ENCODE data around the gene PITPNC1. TPM values are rescaled to one million over a fixed set of nuclear protein-coding genes. Genes with fewer than 3 reads are reported as not detected.

The PITPNC1 gene
- total RNA-seq, 1 experiment from 2014 or later, result 22.3 TPM

GRCh38 chr17:67588326-67588725 lies 211.2 kb downstream of the PITPNC1 start:
- in situ Hi-C loops (cut with HindIII; ENCODE audit: low pct_unique_long_range_greater_than_20kb, low sequenced_read_pairs), result no loop called here
- no peak for DNase-seq (ENCODE audit: low read depth, low spot score)

DNA sequence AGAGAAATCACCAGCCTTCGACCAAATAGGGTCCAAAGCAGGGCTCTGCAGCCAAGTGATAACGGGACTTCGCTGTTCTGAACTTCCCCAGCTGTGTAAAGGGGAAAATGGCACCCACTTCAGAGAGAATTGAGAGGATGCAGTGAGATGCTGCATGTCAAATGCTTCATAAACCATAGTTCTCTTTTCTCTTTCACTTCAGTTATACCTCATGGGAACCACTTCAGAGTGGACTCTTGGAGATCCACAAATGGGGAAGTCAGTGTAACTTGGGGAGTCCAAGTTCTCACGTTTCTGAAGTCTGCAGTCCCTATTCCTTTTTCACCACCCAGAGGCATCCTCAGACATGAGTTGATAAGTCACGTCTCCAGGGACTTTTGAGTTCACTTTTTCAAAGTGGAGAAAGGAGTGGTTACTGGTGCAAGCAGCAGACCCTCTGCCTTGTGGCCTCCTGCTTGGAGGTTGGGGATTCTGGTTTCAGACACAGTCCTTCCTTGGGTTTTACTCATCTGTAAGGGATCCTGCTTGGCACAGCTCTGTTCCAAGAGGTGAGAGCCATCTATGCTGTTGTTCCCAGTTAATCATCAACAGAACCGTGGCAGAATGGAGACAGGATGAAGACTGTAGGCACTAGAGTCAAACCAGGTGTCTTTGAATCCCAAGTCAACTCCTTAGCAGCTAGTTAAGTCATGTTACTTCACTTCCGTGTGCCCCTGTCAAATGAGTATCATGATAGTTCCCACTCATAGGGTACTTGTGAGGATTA lies 217.2 kb downstream of the PITPNC1 start:
- in situ Hi-C loops (cut with HindIII; ENCODE audit: low pct_unique_long_range_greater_than_20kb, low sequenced_read_pairs), result no loop called here
- no peak for DNase-seq (ENCODE audit: low read depth, low spot score)

- in situ Hi-C loops (cut with HindIII; ENCODE audit: low pct_unique_long_range_greater_than_20kb, low sequenced_read_pairs), result no loop called here
- no peak for DNase-seq (ENCODE audit: low read depth, low spot score)
Observed at GRCh38 chr17:67600408-67600807, 223.3 kb downstream of the PITPNC1 start.

GRCh38 chr17:67601897-67602296 lies 224.8 kb downstream of the PITPNC1 start:
- DNase-seq (ENCODE audit: low read depth, low spot score), result peak; percentile 46
- in situ Hi-C loops (cut with HindIII; ENCODE audit: low pct_unique_long_range_greater_than_20kb, low sequenced_read_pairs), result no loop called here

DNA sequence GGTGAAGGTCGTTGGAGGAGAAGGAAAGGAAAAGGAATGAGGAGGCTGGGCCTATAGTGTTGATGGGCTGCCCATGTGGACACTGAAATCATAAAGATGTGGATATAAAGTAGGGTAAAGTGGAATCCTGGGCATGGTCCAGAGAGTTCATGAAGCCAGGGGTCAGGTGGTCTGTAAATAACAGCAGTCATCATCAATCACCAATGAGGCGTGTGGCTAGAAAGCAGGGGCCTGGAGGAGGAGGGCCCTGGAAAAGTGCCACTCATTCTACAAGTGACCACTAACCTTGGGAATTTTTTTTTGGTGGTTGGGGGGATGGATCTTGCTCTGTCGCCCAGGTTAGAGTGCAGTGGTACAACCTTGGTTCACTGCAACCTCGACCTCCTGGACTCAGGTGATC lies 225.4 kb downstream of the PITPNC1 start:
- in situ Hi-C loops (cut with HindIII; ENCODE audit: low pct_unique_long_range_greater_than_20kb, low sequenced_read_pairs), result no loop called here
- no peak for DNase-seq (ENCODE audit: low read depth, low spot score)

DNA sequence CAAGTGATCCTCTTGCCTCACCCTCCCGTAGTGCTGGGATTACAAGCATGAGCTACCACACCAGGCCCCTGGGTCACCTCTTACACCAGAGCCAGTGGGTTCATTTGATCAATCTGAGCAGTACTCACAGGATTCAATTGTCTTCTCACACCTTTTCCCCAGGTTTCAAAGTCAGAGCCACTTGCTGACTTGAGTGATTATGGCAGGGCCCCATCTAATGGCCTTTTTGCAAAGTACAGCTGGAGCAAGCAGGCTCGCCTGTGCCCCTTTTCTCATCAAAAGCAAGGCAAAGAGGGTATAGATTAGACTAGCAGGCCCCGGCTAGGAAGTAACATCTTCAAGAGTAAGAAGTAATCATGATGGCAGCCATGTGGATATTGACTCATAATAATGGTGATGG lies 225.9 kb downstream of the PITPNC1 start:
- peak; percentile 82 for DNase-seq (ENCODE audit: low read depth, low spot score)
- in situ Hi-C loops (cut with HindIII; ENCODE audit: low pct_unique_long_range_greater_than_20kb, low sequenced_read_pairs), result no loop called here

DNA sequence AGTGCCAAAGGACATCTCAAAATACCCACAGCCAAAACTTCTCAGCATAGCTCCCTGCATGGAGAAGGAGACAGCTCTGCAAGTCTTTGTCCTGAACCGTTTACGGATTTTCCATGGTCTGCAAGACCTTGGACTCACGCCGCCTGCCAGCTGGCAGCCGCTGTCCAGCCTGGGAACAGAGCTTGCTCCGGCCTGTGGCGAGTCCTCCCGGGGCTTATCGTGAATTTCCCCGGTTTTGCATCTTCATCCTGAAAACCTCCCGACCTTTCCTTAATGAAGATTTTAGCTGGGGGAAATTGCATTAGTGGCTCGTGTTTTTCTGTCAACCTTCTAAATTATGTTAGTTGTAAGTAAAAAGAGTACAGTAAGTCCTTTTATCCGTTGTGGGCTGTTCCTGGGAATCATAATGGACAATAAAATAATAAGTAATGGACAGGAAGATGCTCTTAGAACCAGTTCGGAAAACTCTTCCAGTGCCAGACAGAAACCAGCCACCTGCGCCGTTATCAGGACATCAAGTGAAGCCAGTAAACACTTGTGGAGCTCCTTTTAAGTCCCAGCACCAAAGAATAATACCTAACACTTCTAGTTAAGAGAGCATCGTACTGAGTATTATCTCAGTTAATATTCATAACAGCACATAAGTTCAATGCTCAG lies 228.3 kb downstream of the PITPNC1 start:
- DNase-seq (ENCODE audit: low read depth, low spot score), result no peak
- in situ Hi-C loops (cut with HindIII; ENCODE audit: low pct_unique_long_range_greater_than_20kb, low sequenced_read_pairs), result no loop called here

DNA sequence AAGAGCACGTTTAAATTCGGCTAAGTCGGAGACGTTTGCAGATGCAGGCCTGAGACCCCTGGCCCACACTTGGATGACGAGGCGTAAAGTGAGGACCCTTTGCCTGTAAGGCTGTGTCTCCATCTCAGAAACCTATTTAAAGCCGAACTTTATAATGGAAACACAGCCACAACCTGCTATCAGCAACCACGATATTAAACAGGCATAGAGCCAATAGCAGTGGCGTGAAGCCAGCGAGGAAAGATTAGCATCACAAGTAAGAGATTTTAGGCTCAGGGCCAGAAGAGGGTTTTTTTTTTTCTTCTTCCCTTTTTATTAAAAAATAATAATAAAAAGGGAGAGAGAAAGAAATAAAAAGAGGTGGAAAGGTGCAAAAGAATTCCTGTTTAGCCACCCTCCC lies 229.4 kb downstream of the PITPNC1 start:
- no peak for DNase-seq (ENCODE audit: low read depth, low spot score)

GRCh38 chr17:67606896-67607604 lies 230.0 kb downstream of the PITPNC1 start:
- DNase-seq (ENCODE audit: low read depth, low spot score), result peak; percentile 34
- in situ Hi-C loops (cut with HindIII; ENCODE audit: low pct_unique_long_range_greater_than_20kb, low sequenced_read_pairs), result no loop called here

More for the DNA sequence above, 229.4 kb downstream of the PITPNC1 start:
- in situ Hi-C loops (cut with HindIII; ENCODE audit: low pct_unique_long_range_greater_than_20kb, low sequenced_read_pairs), result no loop called here

- DNase-seq (ENCODE audit: low read depth, low spot score), result no peak
- in situ Hi-C loops (cut with HindIII; ENCODE audit: low pct_unique_long_range_greater_than_20kb, low sequenced_read_pairs), result no loop called here
Observed at GRCh38 chr17:67610061-67610460, 233.0 kb downstream of the PITPNC1 start.

GRCh38 chr17:67613961-67614360 lies 236.9 kb downstream of the PITPNC1 start:
- no peak for DNase-seq (ENCODE audit: low read depth, low spot score)
- in situ Hi-C loops (cut with HindIII; ENCODE audit: low pct_unique_long_range_greater_than_20kb, low sequenced_read_pairs), result no loop called here

- in situ Hi-C loops (cut with HindIII; ENCODE audit: low pct_unique_long_range_greater_than_20kb, low sequenced_read_pairs), result no loop called here
- no peak for DNase-seq (ENCODE audit: low read depth, low spot score)
Observed at GRCh38 chr17:67615011-67615561, 238.0 kb downstream of the PITPNC1 start.

DNA sequence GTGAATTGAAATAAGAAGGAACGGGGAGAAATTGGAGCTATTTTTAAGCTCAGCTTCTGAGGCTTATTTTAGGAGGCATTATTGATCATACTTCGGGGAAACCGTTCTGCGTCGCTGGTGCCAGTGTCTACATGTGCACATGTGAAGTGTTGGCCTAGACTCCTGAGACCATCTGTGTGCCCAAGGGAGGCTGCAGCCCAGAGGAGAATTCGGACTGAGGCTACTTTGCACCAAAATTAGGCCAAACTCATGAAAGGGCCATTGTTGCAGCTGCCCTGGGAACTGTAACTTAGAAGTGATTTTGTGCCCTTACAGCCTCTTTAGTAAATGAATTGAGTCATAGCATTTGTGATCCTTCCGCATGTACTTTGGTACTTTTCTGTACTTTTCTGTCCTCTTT lies 238.7 kb downstream of the PITPNC1 start:
- in situ Hi-C loops (cut with HindIII; ENCODE audit: low pct_unique_long_range_greater_than_20kb, low sequenced_read_pairs), result no loop called here
- DNase-seq (ENCODE audit: low read depth, low spot score), result peak; percentile 77

DNA sequence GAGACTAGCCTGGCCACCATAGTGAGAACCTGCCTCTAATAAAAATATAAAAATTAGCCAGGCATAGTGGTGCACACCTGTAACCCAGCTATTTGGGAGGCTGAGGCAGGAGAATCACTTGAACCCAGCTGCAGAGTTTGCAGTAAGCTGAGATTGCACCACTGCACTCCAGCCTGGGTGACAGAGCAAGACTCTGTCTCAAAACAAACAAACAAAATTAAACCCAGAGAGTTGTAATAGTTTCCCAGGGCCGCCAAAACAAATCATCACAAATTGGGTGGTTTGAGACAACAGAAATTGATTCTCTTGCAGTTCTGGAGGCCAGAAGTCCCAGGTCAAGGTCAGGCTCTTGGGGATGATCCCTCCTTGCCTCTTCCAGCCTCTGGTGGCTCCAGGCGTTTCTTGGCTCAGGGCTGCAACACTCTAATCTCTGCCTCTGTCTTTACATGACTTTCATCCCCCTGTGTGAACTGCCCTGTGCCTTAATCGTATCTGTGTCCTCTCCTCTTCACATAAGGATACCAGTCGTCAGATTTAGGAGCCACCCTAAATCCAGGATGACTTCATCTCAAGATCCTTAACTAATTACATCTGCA lies 240.3 kb downstream of the PITPNC1 start:
- no peak for DNase-seq (ENCODE audit: low read depth, low spot score)
- in situ Hi-C loops (cut with HindIII; ENCODE audit: low pct_unique_long_range_greater_than_20kb, low sequenced_read_pairs), result no loop called here

- in situ Hi-C loops (cut with HindIII; ENCODE audit: low pct_unique_long_range_greater_than_20kb, low sequenced_read_pairs), result no loop called here
Observed at GRCh38 chr17:67619555-67619954, 242.5 kb downstream of the PITPNC1 start.

GRCh38 chr17:67620088-67620487 lies 243.0 kb downstream of the PITPNC1 start:
- DNase-seq (ENCODE audit: low read depth, low spot score), result no peak
- in situ Hi-C loops (cut with HindIII; ENCODE audit: low pct_unique_long_range_greater_than_20kb, low sequenced_read_pairs), result no loop called here

More at GRCh38 chr17:67619555-67619954, 242.5 kb downstream of the PITPNC1 start:
- no peak for DNase-seq (ENCODE audit: low read depth, low spot score)

- no peak for DNase-seq (ENCODE audit: low read depth, low spot score)
- in situ Hi-C loops (cut with HindIII; ENCODE audit: low pct_unique_long_range_greater_than_20kb, low sequenced_read_pairs), result no loop called here
Observed at GRCh38 chr17:67620636-67621035, 243.6 kb downstream of the PITPNC1 start.

GRCh38 chr17:67623767-67624166 lies 246.7 kb downstream of the PITPNC1 start:
- in situ Hi-C loops (cut with HindIII; ENCODE audit: low pct_unique_long_range_greater_than_20kb, low sequenced_read_pairs), result no loop called here
- DNase-seq (ENCODE audit: low read depth, low spot score), result no peak
